Transverse colon (tissue), 4 donors: Measurements from ENCODE around the gene FFAR3. TPM values are rescaled to one million over a fixed set of nuclear protein-coding genes. Genes with fewer than 3 reads are reported as not detected.

ENCODE experiments used
- DNase-seq: peaks from one replicate; pipeline ENCODE4 v3.0.0-alpha.2; 2019
- H3K27ac ChIP-seq, 4 donors: fragments of 200-600 bp; sonication (generic); 2 replicates each; pipeline ENCODE4 v1.5.1; 2016 to 2018; ENCODE audit warnings: inconsistent platforms in 4 of 4
- H3K27me3 ChIP-seq: fragments of 200-600 bp; sonication (generic); 2 replicates; pipeline ENCODE4 v1.5.1; 2017; ENCODE audit warnings: inconsistent platforms
- H3K36me3 ChIP-seq, 4 donors: fragments of 200-600 bp; sonication (generic); 2 replicates each; pipeline ENCODE4 v1.5.1; 2017 to 2019; ENCODE audit warnings: inconsistent platforms in 4 of 4
- H3K4me1 ChIP-seq, 4 donors: fragments of 200-600 bp; sonication (generic); 2 replicates each; pipeline ENCODE4 v1.5.1; 2017 to 2020; ENCODE audit warnings: inconsistent platforms in 4 of 4
- H3K4me3 ChIP-seq, 4 donors: fragments of 200-600 bp; sonication (generic); 1 replicate in 1 of 4; 2 replicates in 3 of 4; pipeline versions ENCODE4 v1.5.1 to v1.6.1; 2017 to 2019; ENCODE audit warnings: inconsistent platforms in 4 of 4
- H3K9me3 ChIP-seq, 2 donors: fragments of 200-600 bp; sonication (generic); 2 replicates each; pipeline ENCODE4 v1.5.1; 2017 to 2019; ENCODE audit warnings: inconsistent platforms in 2 of 2
- CTCF ChIP-seq, 5 experiments: fragments of 200-600 bp in 3 of 5; fragments of 450-650 bp in 2 of 5; sonication (generic) in 3 of 5; IDR thresholded peaks; 1 replicate in 2 of 5; 2 replicates in 3 of 5; pipeline ENCODE4 v1.5.1; 2016 to 2017; ENCODE audit warnings: antibody characterized with exemption in 5 of 5, inconsistent platforms in 3 of 5, mild to moderate bottlenecking in 2 of 5, moderate library complexity in 1 of 5
- EP300 ChIP-seq: sonication (generic); formaldehyde crosslinking; IDR thresholded peaks from one replicate; pipeline ENCODE4 v1.6.1; 2017; ENCODE audit warnings: antibody characterized with exemption, low read depth
- POLR2A ChIP-seq: fragments of 450-650 bp; IDR thresholded peaks from one replicate; pipeline ENCODE4 v1.6.1; 2016; ENCODE audit warnings: antibody characterized with exemption, mild to moderate bottlenecking, moderate library complexity
- POLR2AphosphoS5 ChIP-seq, 3 donors: sonication (generic); formaldehyde crosslinking; IDR thresholded peaks; one replicate each; pipeline ENCODE4 v1.6.1; 2016; ENCODE audit warnings: antibody characterized with exemption in 3 of 3
- WGBS, 2 donors: methylation state at CpG; one replicate each; pipeline ENCODE4 v1.1.5; 2018; ENCODE audit warnings: low coverage in 1 of 2; 5-methylcytosine and 5-hydroxymethylcytosine counted together
- in situ Hi-C, 4 donors: fragments of 200-750 bp; cut with MboI; loops; one replicate each; pipeline versions ENCODE4 v1.15.0 to v1.15.1; 2017; ENCODE audit warnings: low sequenced_read_pairs in 3 of 4, low pct_ligation_motif_present in 1 of 4, low pct_unique_long_range_greater_than_20kb in 1 of 4
- intact Hi-C: fragments of 100-400 bp; cut with DNase I; formaldehyde crosslinking; loops from one replicate; pipeline ENCODE4 v1.15.1; 2023; ENCODE audit warnings: low total_unique reads
- total RNA-seq, 4 donors: library from RNA; depleted of rRNA; stranded (reverse); fragments of >200 nt; gene quantifications; one replicate each; pipeline ENCODE4 v1.1.0, GENCODE V29; 2016

The FFAR3 gene
- total RNA-seq, 4 donors from 2014 or later = 0.27 TPM; not detected in 3

- H3K4me3 ChIP-seq = no peak overlapping the region
- H3K9me3 ChIP-seq = no peaks in the 10 kb centered on the region
- no peaks in the 10 kb centered on the region for H3K36me3 ChIP-seq
- no peaks in the 10 kb centered on the region for H3K4me1 ChIP-seq
- in situ Hi-C loops = no loop called here
- no peak for TF ChIP-seq POLR2AphosphoS5 (IDR thresholded peaks at IDR 0.05)
- no peak for TF ChIP-seq CTCF (IDR thresholded peaks at IDR 0.05)
- TF ChIP-seq POLR2A = no peak
- TF ChIP-seq EP300 = no peak
- H3K27ac ChIP-seq = no peak overlapping the region
- intact Hi-C loops = no loop called here
- DNase-seq = no peak
- WGBS, 2 donors = 81 to 100% methylated on average over 1 to 10 of the region's 10 CpGs
- H3K27me3 ChIP-seq = no peaks in the 10 kb centered on the region
Measured at GRCh38 chr19:35314858-35315470, 43.3 kb upstream of the FFAR3 start.

GRCh38 chr19:35315883-35316282 is 42.4 kb upstream of the FFAR3 start:
- in situ Hi-C loops = no loop called here

DNA sequence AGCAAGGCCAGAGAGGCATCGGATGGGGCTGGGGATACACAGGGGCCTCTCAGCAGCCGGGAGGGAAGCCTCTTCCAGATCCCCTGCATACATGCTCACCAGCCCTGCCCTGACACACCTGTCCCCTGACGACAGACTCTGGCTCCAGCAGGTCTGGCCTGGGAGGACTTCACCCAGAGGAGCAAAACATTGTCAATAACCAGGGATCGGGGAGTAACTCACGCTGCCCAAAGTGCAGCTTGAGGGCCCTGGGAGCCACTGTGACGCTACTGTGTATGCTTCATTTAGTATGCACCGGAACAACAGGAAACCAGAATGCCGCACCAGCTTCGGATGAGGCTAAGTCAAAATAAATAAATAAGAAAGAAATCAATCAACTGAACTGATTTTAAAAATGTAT is 41.7 kb upstream of the FFAR3 start:
- 68 to 96% methylated on average over 5 to 9 of the region's 9 CpGs for WGBS, 2 donors
- Histone ChIP-seq H3K4me1 (no peaks in the 10 kb centered on the region), H3K27ac (no peak overlapping the region), H3K27me3 (no peaks in the 10 kb centered on the region), H3K9me3 (no peaks in the 10 kb centered on the region), H3K4me3 (no peak overlapping the region), H3K36me3 (no peaks in the 10 kb centered on the region)
- DNase-seq = no peak
- TF ChIP-seq POLR2A = no peak
- no peak for TF ChIP-seq EP300
- TF ChIP-seq POLR2AphosphoS5 (IDR thresholded peaks at IDR 0.05) = no peak
- TF ChIP-seq CTCF (IDR thresholded peaks at IDR 0.05) = no peak
- intact Hi-C loops = no loop called here
- in situ Hi-C loops = no loop called here

More at GRCh38 chr19:35315883-35316282, 42.4 kb upstream of the FFAR3 start:
- Histone ChIP-seq H3K27me3 (no peaks in the 10 kb centered on the region), H3K4me3 (no peak overlapping the region), H3K4me1 (no peaks in the 10 kb centered on the region), H3K27ac (no peak overlapping the region), H3K36me3 (no peaks in the 10 kb centered on the region), H3K9me3 (no peaks in the 10 kb centered on the region)
- DNase-seq = no peak
- 82% methylated on average over 8 of the region's 9 CpGs; no CpG with 5 or more reads in 1 of the 2 donors for WGBS, 2 donors
- intact Hi-C loops = no loop called here
- TF ChIP-seq POLR2AphosphoS5 (IDR thresholded peaks at IDR 0.05) = no peak

DNA sequence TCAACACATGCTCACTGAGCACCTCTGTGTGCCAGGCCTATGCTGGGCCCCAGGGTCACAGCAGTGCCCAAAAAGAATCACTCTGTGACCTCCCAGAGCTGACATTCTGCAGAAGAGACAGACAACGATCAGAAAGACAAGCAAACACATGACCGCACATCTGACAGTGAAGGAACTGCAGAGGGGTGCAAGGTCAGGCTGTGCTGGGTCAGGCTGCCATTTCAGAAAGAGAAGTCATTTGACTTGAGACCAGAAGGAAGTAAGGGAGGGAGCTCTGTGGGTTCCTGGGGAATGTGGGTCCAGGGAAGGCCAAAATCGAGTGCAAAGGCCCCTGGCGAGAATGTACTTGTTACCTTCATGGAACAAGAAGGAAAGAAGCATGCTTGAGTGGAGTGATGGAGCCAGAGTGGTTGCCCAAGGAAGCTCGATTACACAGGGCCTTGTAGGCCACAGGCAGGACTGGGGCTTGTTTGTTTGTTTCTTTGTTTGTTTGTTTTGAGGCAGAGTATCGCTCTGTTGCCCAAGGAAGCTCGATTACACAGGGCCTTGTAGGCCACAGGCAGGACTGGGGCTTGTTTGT is 40.7 kb upstream of the FFAR3 start:
- H3K27ac ChIP-seq = peak overlapping the region in 1 of 4 donors; percentile 29
- 74 to 100% methylated on average over 1 to 7 of the region's 7 CpGs for WGBS, 2 donors
- DNase-seq = no peak
- H3K9me3 ChIP-seq = peaks cover 0 to 3% of the 10 kb centered on the region in 2 donors
- H3K4me3 ChIP-seq = no peak overlapping the region
- in situ Hi-C loops (no loop called here), intact Hi-C loops (no loop called here)
- no peaks in the 10 kb centered on the region for H3K4me1 ChIP-seq
- no peaks in the 10 kb centered on the region for H3K27me3 ChIP-seq
- TF ChIP-seq POLR2AphosphoS5 (IDR thresholded peaks at IDR 0.05) = no peak
- TF ChIP-seq CTCF (IDR thresholded peaks at IDR 0.05) = no peak
- TF ChIP-seq POLR2A = no peak
- no peak for TF ChIP-seq EP300
- no peaks in the 10 kb centered on the region for H3K36me3 ChIP-seq
